ENCODE measurements around the gene GMDS.

GMDS gene

GRCh38 chr6:2133716-2134310, 111.6 kb downstream of the GMDS start:
- DNase-seq (ENCODE audit: low read depth) = no peak

GRCh38 chr6:2132916-2133315, 112.5 kb downstream of the GMDS start:
- DNase-seq (ENCODE audit: low read depth) = no peak

GRCh38 chr6:2132416-2132815, 113.0 kb downstream of the GMDS start:
- no peak for DNase-seq (ENCODE audit: low read depth)

GRCh38 chr6:2129182-2129621, 116.2 kb downstream of the GMDS start:
- no peak for DNase-seq (ENCODE audit: low read depth)

DNA sequence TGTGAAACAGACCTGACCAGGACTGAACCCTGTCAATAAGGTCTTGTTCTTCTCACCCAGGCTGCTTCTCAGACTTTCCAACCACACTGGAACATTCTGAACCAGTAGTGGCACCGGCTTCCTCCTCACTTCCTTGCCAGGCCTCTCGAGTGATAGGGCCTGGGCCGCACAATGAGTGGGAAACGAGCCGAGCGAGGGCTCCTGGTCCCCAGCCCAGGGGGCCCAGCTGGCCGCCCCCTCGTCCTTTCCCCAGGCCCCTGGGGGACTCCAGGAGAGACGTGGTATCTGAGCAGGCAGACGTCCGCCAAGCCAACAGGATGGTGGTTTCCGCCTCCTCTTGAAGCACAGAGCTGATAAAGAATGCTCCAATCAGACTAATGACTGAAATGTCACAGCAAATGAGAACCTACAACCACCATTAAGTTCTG, 117.9 kb downstream of the GMDS start:
- peak; percentile 44 for DNase-seq (ENCODE audit: low read depth)

- no peak for DNase-seq (ENCODE audit: low read depth)
Observed at GRCh38 chr6:2126351-2126750, 119.1 kb downstream of the GMDS start.

DNA sequence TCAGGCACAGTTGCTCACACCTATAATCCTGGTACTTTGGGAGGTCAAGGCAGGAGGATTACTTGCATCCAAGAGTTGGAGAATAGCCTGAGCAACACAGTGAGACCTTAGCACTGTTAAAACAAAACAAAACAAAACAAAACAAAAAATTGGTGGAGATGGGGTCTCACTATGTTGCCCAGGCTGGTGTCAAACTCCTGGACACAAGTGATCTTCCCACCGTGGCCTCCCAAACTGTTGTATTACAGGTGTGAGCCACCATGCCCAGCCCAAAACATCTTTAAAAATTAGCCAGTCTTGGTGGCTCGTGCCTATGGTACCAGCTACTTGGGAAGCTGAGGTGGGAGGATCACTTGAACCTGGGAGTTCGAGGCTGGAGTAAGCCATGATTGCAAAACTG, 120.2 kb downstream of the GMDS start:
- no peak for DNase-seq (ENCODE audit: low read depth)

DNA sequence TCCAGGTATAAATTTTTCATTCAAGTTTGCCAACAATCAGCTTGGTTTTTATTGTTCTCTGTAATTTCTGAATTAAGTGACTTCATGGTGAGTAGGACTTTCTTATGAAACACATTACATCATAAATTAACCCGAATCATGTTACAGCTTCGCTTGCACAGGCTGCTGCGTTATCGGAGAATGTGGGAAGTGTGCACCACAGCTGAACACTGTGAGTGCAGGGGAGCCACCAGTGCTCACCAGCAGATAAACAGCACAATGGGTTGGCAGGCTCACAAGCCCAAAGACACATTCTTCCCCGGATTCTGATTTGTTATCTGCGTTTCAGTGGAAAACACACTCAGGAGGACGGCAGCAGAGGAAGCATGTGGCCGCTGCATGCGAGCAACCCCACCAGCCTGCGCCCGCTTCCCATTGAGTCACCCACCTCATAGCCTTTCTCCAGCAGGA, 121.1 kb downstream of the GMDS start:
- DNase-seq (ENCODE audit: low read depth) = no peak

DNA sequence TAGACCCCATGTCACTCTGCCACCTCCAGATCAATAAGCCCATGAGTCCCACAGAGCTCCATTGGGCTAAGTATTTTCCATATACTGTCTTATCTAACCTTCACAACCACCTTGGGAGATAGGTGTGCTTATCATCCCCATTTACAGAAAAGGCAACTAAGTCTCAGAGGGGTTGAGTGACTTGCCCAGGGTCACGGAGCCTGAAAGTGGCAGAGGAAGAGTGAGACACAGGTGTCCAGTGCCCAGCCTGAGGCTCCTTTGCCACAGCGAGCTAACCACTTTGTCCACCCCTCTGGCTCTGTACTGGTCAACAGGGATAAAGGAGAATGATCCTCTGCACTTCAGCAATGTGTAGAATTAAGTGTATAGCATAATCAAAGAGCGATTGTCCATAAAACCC, 124.5 kb downstream of the GMDS start:
- no peak for DNase-seq (ENCODE audit: low read depth)

DNA sequence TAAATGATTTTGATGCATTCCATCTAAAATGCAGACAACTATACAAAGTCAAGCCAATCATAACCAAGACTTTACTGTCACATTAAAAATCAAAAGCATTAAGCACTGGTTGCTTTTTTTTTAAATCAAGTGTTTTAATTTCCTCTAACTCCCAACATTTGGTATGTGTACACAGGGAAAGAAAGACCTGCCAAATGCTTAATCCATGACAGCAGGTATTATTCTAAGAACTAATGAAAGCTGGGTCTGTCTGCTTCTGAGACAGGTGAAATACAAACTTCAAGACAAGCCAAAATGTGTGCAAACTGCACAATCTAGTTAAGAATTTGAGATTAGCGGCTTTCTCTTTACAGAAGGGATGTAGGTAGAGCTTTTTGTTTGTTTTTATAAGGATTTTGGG, 126.1 kb downstream of the GMDS start:
- no peak for DNase-seq (ENCODE audit: low read depth)

DNA sequence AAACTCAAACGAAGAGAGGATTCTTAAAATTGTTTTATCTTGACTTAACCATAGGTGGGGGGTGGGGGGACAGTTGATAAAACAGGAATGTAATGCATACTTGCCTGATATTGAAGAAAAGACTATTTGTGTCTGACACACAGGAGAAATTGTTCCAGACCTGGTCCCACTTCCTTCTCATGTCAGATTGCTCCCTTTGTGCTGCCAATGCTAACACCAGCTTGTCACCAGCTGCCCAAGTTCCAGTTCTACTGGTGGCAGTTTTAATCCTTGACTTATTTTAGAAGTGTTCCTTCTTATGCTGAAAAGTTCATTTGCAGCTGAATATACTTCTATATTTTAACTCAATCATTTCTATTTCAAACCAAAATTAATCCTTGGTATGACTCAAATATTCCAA, 127.3 kb downstream of the GMDS start:
- no peak for DNase-seq (ENCODE audit: low read depth)

DNA sequence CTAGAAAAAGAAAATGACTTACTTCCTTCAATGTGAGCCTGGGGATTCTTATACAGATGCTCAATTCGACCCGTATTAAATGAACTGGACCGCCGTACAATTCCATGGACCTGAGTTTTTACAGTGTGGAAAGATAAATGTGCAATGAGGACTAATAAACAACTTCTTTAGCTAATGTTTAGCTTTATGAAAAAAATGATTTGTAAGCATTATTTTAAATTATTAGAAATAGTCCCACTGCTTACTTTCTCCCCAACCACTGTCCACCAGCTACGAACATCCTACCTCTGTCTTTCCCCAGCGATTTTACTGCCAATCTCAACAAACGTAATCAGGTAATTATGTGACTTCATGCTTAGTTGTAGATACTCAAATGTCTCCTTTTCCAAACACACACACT, 128.0 kb downstream of the GMDS start:
- no peak for DNase-seq (ENCODE audit: low read depth)

GRCh38 chr6:2116496-2116895, 128.9 kb downstream of the GMDS start:
- no peak for DNase-seq (ENCODE audit: low read depth)

GRCh38 chr6:2114100-2114499, 131.3 kb downstream of the GMDS start:
- DNase-seq (ENCODE audit: low read depth) = no peak

GRCh38 chr6:2111162-2111677, 134.2 kb downstream of the GMDS start:
- DNase-seq (ENCODE audit: low read depth) = no peak

DNA sequence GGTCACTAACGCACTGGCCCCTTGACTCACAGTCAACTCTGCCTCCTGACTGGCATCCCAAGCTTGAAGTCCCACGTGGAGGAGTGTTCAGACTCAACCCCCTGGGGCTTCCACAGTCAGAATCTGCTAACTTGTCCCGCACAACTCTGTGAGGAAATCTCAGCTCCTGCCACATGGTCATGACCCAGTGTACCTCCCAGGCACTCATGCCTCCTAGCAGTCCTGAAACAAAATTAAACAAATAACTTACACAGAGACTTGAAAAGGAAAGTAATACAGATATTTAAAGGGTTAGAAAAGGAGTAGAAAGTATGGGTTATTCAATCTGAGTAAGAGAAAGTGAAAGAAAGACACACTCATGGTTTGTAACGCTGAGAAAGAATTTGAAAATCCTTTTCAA, 134.9 kb downstream of the GMDS start:
- DNase-seq (ENCODE audit: low read depth) = no peak

GRCh38 chr6:2109796-2110195, 135.6 kb downstream of the GMDS start:
- no peak for DNase-seq (ENCODE audit: low read depth)

DNA sequence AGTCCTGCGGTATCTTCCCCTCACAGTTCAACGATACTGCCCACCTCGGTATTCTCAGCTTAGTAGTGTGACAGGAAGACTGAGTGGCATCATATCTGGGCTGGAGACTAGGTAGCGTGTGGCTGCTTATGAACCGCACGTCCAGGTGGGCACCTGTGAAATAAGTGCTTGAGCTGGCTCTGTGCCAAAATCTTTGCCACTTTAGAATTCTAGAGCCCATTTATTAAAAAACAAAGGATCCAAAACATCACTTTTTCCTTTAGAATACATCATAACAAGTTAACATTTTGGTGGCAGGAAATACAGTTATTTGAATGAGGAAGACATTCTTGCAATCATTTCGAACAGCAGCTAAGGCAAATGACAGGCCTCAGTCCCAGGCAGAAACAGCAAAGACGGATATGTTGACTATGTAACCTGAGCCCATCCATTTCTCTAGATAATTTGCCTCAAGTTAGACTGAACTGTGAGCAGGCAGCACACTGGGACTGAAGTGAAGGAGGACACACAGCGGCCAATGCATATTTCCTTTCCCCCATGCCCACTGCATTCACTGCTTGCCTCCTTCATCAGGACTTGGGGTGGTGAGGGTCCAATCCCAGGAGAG, 136.6 kb downstream of the GMDS start:
- no peak for DNase-seq (ENCODE audit: low read depth)

- DNase-seq (ENCODE audit: low read depth) = no peak
Observed at GRCh38 chr6:2104524-2104880, 140.9 kb downstream of the GMDS start.

- no peak for DNase-seq (ENCODE audit: low read depth)
Observed at GRCh38 chr6:2103765-2104523, 141.5 kb downstream of the GMDS start.

DNA sequence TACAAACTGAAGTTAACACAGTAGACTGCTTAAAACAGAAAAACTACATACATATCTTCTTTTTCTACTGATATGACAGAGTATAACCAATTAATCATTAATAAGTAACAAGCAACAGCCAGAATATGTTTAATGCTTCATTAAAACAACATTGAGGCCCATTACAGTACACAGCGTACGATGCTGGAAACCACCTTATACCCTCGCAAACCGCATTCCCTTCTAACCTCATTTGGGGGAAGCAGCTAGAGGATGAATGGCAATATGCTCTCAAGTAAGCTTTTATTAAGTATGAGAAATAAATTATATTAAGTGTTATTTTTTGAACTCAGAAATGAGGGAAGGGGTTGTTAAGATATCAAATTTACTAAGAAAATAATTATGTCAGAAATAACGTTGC, 142.4 kb downstream of the GMDS start:
- no peak for DNase-seq (ENCODE audit: low read depth)

DNA sequence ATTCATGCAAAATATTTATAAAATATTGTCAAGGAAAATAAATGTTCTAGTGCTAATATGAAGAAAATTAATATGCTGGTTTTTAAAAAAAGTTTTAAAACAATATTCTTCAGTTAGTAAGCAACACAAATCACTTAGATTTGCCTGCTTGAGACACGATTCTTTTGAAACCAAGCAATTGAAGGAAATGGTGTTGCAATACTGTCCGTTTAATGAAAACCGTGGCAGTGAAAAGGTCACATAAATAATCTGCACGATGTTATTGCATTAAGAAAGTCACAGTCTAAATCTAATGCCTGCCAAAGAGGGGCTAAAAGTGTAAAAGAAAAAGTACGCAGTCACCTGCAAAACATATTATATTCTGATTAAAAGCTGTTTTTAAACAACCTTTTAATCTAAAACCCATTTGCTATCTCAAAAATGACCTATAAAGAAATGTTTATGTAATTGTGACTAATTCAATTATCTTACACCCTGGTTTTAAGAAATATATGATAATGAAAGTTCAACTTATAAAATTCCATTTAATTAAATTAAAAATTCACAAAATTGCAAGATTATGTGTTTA, 143.0 kb downstream of the GMDS start:
- DNase-seq (ENCODE audit: low read depth) = no peak

DNA sequence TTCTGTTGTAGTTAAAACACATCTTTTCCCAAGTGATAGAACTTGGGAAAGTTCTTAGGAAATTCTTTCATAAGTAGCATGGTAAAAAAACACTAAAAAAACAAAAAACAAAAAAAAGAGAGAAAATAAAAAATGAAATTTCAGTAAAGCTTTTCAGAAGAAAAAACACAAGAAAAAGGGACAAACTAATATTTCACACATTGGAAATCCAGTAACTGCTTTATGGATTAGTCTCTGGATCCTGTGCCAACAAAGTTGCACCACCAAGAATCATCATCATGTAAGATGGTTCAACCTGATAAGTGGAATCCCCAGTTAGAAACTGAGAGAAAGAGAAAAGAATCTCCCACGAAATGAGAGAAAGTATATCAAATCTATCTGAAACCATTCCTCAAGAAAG, 144.2 kb downstream of the GMDS start:
- no peak for DNase-seq (ENCODE audit: low read depth)

Data from stimulated activated CD8-positive, alpha-beta memory T cell treated with anti-CD3 and anti-CD28 coated beads, Interleukin-4, amount 100 ng/mL, for 24 hours (primary cell).